Measurements from ENCODE around the gene ZSCAN29.
A peak's percentile ranks its signal among the peaks of the same experiment; 100 is the strongest.
"Not testable (repeated sequence)": the region's sequence is repeated elsewhere in the genome, so short reads cannot be mapped to it uniquely, and the experiment has no call there.

ZSCAN29 gene

DNA sequence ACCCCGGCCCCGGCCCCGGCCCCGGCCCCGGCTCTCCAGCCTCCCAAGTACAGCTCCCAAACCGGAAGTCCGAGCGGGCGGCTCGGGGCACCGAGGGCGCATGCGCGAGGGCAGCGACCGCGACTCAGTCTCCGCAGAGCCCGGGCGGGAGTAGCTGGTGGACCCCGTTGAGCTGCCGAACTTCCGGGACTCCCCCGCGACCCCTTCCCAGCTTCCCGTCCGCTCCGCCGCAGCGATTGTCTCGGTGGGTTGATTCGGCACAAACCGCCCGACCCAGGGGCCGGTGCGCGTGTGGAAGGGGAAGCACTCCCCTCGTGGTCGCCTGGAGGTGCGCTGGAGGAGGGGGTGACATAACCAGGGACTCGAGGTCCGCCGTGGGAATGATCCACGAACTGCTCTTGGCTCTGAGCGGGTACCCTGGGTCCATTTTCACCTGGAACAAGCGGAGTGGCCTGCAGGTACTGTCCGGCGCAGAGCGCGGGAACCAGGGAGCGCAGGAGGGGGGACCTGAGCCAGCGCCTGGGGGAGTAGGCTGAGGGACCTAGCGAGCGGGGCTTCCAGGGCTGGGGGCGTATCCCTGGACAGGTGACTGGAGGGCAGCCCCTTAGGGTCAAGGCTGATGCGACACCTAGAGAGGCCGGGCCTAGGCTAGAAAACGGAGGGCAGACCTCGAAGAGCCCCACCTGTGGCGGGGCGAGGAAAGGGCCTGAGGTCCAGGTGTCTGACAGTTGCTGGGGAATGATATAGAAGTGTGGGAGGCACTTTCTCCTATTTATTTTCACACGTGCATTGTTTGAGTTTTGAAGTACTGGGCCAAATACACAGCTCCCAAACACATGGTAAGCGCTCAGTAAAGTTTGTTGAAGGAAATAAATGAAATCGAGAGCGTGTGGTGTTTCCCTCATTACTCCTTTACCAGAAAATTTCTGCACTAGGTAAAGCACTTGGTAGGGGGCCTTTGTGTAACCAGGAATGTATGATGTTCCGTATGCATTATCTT, at the start of gene ZSCAN29, which contains the start of gene TUBGCP4:
Gene ZSCAN29 (minus strand): TSS at position 69 of the 1,000 bp plus-strand sequence. CDS start 1,130 bp downstream, outside the sequence.
Gene TUBGCP4 (plus strand): TSS at position 127 of the 1,000 bp plus-strand sequence. CDS start 254 bp downstream, at position 381.
- peak; percentile 87 for DNase-seq (ENCODE audit: low spot score)

GRCh38 chr15:43420435-43420834, 49.6 kb upstream of the ZSCAN29 start:
- no peak for DNase-seq (ENCODE audit: low spot score)

DNA sequence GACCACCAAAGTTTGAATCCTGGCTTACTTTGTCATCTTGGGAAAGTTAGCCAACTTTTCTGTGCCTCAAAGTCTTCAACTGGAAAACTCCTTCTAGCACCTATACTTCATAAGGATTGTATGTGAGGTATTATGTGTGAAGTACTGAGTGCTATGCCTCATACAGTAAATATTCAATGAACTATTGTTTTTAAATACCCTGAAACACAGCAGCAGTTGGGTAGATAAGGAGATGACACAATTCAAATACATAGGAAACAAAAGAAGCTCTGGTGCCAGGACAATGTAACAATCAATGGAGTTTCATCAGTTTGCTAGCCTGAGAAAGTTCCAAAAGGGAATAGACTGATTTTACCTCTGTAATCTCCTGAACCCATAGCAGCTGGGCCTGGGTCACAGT, 43.4 kb upstream of the ZSCAN29 start:
- DNase-seq (ENCODE audit: low spot score), result no peak

GRCh38 chr15:43412096-43412495, 41.3 kb upstream of the ZSCAN29 start:
- DNase-seq (ENCODE audit: low spot score), result no peak

DNA sequence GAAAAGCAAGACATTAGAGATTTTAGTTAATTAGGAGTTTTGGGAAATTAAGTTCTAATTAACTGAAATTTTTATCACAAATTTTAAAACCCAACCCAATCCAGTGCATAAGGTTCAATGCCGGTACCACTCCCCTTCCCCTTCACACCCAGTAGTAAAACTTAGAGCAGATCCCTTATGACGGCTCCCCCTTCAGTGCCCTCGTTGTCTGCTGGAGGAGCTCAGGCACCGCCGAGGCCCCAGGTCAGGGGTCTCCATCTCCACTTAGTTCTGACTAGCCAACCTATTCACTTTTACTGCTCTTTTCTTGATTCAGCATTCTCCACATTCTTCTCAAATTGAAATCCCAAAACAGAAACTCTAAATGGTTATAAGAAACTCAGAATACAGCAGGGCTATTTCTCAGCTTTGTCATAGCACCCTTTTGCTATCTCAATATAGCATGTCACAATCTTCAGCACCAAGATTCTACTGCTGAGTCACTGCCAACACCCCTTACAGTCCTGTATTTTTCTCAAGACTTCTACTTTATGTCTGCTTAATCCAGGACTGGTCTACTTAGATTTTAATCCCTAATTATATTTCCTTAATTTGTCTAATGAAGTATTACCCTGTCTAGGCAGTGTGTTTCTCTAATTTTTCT, 39.9 kb upstream of the ZSCAN29 start:
- DNase-seq (ENCODE audit: low spot score), result peak; percentile 56

GRCh38 chr15:43408789-43409188, 37.9 kb upstream of the ZSCAN29 start:
- peak; percentile 41 for DNase-seq (ENCODE audit: low spot score)

GRCh38 chr15:43406808-43407207, 36.0 kb upstream of the ZSCAN29 start:
- DNase-seq (ENCODE audit: low spot score), result no peak

DNA sequence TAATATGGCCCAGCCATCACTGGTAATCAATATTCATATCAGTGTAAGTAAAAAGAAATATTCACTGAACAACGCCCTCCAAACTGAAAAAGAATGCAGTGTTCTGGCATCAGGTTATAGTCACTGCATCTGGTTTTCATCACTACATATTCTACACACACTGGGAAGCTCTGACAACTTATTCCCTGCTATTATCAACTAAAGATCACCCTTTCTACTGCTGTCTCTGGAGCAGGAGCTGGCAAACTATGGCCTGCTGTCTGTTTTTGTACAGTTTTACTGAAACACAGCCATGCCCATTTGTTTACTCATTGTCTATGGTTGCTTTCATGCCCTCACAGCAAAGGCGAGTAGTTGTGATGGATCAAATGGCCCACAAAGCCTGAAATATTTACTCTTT, 35.3 kb upstream of the ZSCAN29 start:
- DNase-seq (ENCODE audit: low spot score), result no peak

GRCh38 chr15:43404130-43404529, 33.3 kb upstream of the ZSCAN29 start:
- no peak for DNase-seq (ENCODE audit: low spot score)

GRCh38 chr15:43403616-43404015, 32.8 kb upstream of the ZSCAN29 start:
- no peak for DNase-seq (ENCODE audit: low spot score)

GRCh38 chr15:43402255-43402654, 31.4 kb upstream of the ZSCAN29 start:
- no peak for DNase-seq (ENCODE audit: low spot score)

DNA sequence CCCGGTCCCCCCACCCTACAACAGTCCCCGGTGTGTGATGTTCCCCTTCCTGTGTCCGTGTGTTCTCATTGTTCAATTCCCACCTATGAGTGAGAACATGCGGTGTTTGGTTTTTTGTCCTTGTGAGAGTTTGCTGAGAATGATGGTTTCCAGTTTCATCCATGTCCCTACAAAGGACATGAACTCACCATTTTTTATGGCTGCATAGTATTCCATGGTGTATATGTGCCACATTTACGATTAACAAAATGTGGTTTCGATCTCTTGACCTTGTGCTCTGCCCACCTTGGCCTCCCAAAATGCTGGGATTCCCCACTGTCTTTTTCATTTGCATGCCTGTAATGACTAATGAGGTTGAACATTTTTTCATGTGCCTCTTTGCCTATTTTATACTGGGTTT, 22.7 kb upstream of the ZSCAN29 start:
- DNase-seq (ENCODE audit: low spot score), result not testable (repeated sequence)

DNA sequence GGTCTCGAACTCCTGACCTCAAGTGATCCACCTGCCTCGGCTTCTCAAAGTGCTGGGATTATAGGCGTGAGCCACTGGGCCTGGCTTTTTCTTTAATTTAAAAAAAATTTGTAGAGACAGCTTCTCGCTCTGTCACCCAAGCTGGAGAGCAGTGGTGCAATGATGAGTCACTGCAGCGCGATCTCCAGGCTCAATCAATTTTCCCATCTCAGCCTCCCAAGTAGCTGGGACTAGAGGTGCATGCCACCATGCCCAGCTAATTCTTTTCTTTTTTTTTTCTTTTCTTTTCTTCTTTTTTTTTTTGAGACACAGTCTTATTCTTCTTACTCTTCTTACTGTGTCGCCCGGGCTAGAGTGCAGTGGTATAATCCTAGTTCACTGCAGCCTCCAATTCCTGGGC, 19.9 kb upstream of the ZSCAN29 start:
- DNase-seq (ENCODE audit: low spot score), result no peak

- DNase-seq (ENCODE audit: low spot score), result no peak
Observed at GRCh38 chr15:43383070-43383469, 12.2 kb upstream of the ZSCAN29 start.

- DNase-seq (ENCODE audit: low spot score), result no peak
Observed at GRCh38 chr15:43382310-43382709, 11.5 kb upstream of the ZSCAN29 start.

DNA sequence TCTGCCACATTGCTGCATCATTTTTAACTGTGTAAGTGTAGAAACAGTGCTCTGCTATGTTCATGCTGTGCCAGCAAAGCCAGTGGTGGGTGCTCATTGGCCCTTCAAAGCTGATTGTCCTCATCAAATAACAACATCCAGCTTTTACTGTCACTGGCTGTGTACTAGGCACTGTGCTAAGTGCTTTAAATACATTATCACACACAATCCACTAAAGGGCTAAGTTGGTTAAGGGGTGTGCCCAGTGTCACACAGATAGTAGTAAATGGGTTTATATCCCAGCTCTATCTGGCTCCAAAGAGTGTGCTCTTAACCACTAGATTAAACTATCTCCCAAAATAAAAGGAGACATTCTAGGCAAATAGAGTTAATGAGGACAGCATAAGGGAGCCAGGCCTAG, 7.8 kb upstream of the ZSCAN29 start:
- peak; percentile 23 for DNase-seq (ENCODE audit: low spot score)

GRCh38 chr15:43376017-43376705, 5.3 kb upstream of the ZSCAN29 start:
- DNase-seq (ENCODE audit: low spot score), result peak; percentile 52

DNA sequence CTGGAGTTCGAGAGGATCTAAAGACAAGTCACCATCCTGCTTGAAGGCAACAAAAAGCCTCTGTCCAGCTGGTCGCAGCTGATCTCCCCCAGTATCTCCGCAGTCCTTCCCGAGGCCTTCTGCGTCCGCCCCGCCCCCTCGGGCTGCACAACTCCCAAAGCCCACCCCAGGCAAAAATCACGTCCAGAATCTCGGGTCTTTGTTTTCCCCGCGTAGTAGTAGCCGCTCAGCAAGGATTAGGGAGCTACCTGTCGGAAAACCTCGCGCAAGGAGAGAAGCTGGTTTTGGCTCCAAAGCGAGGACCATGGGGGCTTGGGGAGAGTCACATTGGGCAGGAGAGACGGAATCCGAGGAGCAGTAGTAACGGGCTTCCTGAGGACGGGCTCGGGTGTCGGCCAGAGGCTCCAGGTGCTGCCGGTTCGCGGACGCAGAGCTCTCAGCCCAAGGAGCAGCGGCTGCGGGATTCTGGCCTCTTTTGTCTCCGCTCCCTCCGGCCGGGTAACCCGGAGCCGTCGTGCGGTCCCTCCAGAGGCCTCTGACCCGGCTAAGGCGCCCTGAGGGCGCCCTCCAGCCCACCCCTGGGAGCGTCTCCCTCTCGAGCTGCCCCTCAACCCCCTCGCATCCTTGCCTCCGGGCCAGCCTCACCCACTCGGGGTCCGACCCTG, 401 bp downstream of the ZSCAN29 start:
- peak; percentile 17 for DNase-seq (ENCODE audit: low spot score)

DNA sequence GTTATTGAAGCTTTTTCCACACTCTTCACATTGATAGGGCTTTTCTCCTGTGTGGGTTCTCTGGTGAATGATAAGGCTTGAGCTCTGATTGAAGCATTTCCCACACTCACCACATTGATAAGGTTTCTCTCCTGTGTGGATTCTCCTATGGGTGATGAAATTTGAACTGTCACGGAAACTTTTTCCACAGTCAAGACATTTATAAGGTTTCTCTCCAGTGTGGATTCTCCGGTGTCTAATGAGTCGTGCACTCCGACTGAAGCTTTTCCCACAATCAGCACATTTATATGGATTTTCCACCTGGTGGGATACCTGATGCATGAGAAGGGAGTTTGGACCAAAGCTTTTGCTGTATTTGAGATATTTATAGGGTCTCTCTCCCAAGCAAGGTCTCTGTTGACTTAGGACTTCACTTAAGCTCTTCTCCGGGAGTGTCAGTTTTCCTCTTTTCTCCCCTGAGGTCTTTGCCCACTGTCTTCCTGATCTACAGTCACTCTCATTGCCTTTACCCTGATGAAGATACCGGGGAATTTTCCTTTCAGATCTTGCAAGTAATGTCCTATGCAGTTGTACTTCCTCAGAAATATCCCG, 9.4 kb downstream of the ZSCAN29 start:
- DNase-seq (ENCODE audit: low spot score), result no peak

DNA sequence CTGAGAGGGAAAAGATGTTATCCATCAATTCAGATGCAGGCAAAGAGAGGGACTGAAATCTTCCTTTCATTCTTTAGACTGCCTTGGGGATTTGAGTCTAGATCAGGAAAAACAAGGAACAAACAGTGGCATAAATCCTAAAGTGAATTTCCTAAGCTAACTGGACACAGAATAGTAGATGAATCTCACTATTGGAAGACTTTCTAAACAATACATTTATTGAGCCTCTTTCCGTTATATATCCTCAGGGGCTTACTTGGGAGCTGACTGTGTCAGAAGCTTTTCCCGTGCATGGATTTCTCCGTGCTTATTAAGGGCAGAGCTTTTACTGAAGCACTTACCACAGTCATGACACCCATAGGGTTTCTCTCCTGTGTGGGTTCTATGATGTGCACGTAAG, 10.0 kb downstream of the ZSCAN29 start:
- DNase-seq (ENCODE audit: low spot score), result no peak

DNA sequence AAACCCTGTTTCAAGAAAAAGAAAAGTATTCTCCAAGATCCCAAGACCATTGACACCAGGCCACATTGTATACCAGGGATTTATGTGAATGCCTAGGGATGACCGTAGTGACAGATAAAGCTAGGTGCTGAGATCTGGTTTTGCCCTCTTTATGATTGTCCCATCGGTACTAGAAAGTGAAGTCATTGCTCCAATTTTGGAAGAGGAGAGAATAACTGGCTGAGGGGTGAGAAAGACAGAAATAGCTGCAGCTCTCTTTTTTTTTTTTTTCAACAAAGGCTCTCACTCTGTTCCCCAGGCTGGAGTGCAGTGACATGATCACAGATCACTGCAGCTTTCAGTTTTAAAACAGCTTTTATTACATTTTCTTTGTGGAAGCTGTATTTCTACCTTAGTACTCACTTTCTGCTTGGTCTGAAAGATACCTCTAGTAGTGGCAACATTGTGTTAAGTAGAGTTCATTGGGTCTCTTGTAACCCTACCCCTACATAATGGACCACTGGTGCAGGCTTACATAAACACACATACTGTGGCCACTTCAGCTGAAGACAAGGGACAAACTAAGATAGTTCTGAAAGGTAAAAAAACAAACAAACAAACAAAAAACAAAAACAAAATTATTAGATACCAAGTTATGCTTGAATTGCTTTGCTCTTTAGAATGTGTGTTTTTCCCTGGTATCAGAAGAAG, 18.0 kb downstream of the ZSCAN29 start:
- no peak for DNase-seq (ENCODE audit: low spot score)
